Fibroblast of peridontal ligament (primary cell): ENCODE results near the gene DAPK1.

Source experiments
- DNase-seq: peaks from one replicate; pipeline ENCODE4 v3.0.0-alpha.2; 2010; ENCODE audit errors: extremely low read depth

The DAPK1 gene

DNA sequence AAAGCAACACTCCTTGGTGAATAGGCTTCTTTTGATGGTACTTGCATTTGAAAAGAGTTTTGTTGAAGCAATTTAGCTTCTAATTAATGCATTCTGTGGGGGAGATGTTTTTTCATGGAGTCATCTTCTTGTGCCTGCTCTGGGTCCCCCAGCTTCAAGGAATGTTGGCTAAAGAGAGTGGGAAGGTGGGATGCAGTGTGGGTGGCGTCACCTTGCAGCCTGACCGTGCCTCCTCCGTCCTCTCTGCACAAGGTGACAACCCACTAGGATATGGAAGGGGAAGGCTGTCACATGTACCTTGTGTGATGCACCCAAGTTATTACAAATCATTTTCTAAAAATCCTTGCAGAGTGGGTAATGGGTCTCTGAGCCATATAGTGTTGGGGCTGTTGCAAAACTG is 70.7 kb downstream of the DAPK1 start:
- no peak for DNase-seq

GRCh38 chr9:87569008-87569509 is 71.4 kb downstream of the DAPK1 start:
- no peak for DNase-seq

- no peak for DNase-seq
Observed at GRCh38 chr9:87569518-87569917, 71.9 kb downstream of the DAPK1 start.

DNA sequence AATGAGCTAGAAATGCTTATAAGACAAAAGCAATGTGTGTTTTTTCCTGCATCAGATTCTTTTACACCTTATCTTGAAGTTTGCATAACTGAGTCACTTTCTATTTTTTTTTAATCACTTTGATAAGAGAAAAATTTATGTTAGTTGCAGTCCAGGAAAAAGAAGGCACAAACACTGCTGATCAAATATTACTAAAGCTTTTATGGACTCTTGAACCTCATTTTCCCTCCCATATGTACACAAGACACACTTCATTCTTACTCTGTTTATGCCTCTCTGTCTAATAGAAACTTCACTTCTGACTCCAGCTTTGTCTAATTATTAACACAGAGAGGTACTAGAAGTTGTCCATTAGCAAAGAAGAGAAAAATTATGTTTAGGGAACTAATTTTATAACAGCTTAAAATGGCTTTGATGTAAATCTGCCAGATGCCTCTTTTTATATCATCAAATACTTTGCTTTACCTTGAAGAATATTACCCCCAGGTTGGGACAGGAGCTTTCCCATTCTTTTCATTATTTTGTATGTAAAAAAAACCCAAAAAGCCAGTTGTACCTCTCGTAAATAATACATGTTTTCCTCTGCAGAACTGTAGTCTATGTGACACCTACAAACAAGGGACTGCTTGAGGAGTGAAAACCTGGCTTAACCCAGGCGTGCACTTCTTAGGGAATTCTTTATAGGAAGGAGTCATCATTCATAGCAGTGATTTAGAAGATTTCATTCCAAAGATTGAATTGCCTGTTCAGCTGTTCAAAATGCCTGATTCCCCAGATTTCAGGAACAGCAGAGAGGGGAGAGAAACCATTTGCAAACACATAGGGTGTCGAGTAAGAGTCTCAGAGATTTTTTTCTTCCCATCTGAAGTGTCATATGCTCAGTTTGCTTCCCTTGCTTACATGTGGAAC is 72.6 kb downstream of the DAPK1 start:
- no peak for DNase-seq

DNA sequence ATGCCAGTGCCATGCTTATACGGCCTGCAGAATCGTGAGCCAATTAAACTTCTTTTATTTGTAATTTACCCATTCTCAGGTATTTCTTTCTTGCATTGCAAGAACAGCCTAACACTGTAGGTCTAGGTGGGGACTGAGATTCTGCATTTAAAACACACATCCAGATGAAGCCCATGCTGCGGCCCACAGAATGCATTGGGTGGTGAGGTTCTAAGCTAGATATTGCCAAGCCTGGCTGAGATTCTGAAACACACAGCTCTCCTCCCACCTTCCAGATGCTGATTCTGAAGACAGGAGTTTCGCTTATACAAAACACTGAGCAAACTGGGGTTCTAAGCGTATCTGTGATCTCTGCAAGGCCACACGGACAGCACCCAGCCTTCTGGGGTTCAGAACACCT is 75.1 kb downstream of the DAPK1 start:
- DNase-seq: no peak

DNA sequence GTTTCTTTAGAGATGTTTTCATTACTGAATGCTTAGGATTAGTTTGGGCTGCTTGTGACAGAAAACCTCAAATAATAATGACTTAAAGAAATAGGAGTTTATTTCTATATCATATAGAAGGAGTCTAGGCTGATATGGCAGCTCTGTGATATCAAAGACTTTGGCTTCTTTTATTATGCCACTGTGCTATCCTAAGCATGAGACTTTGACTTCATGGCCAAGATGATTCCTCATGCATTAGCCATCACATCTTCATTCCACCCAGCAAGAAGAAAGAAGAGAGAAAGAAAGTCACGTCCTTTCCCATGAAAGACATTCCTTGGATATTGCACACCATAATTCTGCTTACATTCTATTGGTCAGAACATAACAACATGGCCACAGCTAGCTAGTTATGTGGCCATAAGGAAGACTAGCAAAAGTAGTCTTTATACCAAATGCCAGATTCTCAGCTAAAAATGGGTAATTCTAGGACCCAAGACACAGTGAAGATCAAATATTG is 76.2 kb downstream of the DAPK1 start:
- no peak for DNase-seq

DNA sequence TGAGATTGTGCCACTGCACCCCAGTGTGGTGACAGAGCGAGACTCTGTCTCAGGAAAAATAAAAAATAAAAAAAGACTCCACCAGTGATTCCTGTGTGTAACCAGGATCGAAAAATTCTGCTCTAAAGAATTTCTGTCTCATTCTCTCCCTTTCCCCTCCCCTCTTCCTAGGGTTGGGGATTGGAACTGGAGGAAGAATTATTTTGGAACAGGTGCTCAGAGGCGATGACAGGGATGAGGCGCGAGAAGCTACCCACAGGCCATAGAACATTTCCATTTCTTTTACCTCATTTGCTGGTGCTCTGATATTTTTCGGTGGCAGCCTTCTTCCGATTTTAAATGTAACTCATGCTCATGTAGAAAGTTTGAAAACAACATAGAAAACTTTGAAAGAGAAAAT is 80.1 kb downstream of the DAPK1 start:
- no peak for DNase-seq

GRCh38 chr9:87578625-87579024 is 81.0 kb downstream of the DAPK1 start:
- no peak for DNase-seq

GRCh38 chr9:87579781-87580541 is 82.3 kb downstream of the DAPK1 start:
- no peak for DNase-seq

- DNase-seq: no peak
Observed at GRCh38 chr9:87580941-87581438, 83.3 kb downstream of the DAPK1 start.

- no peak for DNase-seq
Observed at GRCh38 chr9:87581513-87581912, 83.8 kb downstream of the DAPK1 start.

- no peak for DNase-seq
Observed at GRCh38 chr9:87581949-87582637, 84.4 kb downstream of the DAPK1 start.

DNA sequence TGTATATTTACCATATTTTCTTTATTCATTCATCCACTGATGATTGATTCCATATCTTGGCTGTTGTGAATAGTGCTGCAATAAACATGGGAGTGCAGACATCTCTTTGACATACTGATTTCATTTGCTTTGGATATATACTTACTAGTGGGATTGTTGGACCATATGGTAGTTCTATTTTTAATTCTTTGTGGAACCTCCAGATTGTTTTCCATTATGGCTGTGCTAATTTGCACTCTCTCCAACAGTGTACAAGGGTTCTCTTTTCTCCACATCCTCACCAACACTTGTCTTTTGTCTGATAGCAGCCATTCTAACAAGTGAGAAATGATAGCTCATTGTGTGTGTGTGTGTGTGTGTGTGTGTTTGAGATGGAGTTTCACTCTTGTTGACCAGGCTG is 86.7 kb downstream of the DAPK1 start:
- no peak for DNase-seq

GRCh38 chr9:87585123-87585855 is 87.6 kb downstream of the DAPK1 start:
- no peak for DNase-seq

DNA sequence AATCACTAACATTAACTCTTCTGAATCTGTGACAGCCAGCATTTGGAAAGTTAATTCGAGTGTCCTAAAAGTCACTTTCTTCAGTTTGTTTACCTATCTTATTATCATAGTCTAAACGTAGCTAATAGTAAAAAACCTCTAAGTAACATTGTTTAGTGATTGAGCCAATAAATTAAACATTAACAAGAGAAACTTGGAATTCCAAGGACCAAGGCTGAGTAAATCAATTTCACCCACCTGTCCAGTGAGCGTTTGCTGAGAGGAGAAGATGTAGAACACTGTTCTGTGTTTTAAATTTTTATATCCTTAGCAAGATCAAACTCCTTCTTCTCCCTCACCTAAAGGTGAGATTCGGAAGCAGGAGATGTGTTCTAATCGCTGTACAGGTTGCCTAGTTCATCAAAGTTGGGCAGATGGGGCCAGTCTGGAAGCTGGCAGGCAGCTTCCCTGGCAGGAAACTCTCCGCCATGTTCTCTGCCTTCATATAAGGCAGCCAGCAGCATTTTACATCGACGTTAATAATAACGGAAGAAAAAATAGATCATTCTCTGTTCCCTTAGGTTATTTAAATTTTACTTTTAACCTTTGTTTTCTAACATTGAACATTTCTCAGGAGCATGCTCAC is 89.2 kb downstream of the DAPK1 start:
- no peak for DNase-seq

DNA sequence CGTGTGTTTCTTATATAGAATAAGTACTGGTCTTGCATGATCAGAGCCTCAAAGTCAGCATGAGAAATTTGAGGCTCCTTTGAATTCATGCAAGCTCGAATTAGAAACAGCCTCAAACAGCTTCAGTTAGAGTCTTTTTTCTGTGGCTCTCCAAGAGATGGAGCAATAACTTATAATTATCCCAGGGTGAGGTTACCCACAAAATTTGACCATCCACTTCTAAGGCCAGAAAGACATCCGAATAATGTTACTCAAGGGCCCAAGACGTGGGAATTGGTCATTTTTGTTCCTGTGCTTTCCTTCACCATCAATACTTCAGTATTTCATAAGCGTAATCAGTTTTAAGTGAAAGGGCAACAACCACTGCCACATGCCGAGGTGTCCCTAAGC is 89.7 kb downstream of the DAPK1 start:
- peak; percentile 2 for DNase-seq

GRCh38 chr9:87587864-87588263 is 90.2 kb downstream of the DAPK1 start:
- no peak for DNase-seq

DNA sequence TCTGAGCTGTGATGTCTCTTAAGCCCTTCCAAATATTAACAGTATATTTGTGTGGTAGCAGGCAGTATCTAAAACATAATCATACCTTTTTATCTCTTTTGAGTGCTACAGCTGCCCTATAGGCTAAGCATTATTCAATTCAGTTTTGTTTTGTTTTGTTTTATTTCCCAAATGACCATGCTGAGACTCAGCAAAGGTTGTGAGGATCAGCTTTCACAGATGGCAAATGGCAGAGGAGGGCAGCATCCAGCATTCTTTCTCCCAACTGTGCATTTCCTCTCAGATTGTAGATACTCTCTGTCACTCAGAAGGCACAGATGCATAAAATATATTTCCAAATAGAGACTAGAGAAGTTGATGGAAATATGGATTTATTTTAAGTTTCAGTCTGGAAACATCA is 90.7 kb downstream of the DAPK1 start:
- DNase-seq: no peak

DNA sequence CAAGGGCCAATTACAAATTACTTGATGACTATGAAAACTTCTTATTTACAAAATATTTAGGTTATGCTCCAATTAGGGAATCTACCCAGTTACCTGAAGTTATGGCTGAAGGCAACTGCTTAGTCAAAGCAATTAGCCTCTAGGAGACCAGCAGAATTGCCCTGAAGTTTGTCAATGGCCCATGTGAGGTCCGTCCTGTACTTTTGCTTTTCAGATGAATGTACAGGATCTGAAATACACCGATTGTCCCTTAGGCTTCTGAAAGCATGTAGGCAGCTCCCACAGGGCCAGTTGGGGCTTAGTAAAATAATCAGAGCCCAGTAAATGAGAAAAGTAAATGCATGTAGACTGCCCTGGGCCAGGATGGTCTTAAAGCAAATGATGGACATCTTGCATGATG is 93.3 kb downstream of the DAPK1 start:
- no peak for DNase-seq

DNA sequence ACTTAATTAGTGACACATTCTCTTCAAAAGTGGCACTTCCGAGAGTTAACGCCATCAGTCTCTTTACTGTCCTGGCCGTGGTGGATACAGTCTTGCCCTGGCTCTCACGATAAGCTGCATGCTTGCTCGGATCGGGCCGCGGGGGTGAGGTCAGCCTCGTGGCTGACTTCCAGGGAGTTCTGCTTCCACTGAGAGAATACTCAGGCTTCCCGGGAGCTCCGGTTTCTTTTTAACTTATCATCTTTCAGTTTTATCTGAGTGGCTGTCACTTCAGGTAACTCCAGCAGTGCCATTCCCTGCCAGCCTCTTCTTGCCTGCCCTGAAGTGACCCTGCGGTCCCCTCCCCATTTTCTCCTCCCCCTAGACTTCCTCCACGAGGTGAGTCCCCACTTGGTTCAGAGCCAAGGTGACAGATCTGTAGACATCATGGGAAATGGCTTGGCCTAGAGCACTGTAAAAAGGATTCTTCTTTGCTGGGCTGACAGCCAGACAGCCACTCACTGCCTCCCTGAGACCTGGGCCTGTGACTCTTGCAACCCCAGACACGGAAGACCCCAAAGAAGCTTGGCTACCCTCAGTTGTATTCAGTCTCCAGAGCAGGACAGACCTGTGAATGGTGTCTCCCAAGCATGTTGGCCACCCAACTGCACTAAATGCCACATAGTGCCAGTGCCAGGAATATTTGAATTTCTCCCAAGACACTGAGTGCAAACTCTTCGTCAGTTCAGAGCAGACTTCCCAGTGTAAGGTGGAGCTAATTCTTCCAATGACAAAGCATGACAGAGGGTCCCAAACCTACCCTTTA is 95.1 kb downstream of the DAPK1 start:
- DNase-seq: no peak
